ENCODE data around the gene RAMP2. TPM values are rescaled to one million over a fixed set of nuclear protein-coding genes. Genes with fewer than 3 reads are reported as not detected.
A peak's percentile ranks its signal among the peaks of the same experiment; 100 is the strongest.

RAMP2 gene
- total RNA-seq, 4 donors from 2014 or later, result 32.6 to 113 (median 51.4) TPM

GRCh38 chr17:42744806-42745617 is 16.0 kb upstream of the RAMP2 start, which contains the start of gene EZH1:
TSS of gene EZH1 (minus strand) at chr17:42745040. CDS start at chr17:42728941, 16,099 bp downstream.
- DNase-seq (ENCODE audit: low spot score in 2 of 2), result peak; percentile 78 to 80
- no peaks in the 10 kb centered on the region for H3K9me3 ChIP-seq
- WGBS, 2 donors, result 6 to 8% methylated on average over 46 to 50 of the region's 50 CpGs
- no peaks in the 10 kb centered on the region for H3K27me3 ChIP-seq
- peaks cover 0 to 77% (median 31%) of the 10 kb centered on the region in 4 donors for H3K4me1 ChIP-seq
- H3K4me3 ChIP-seq, result peak within 1 kb of the TSS; percentile 65 to 96 (median 78)
- TF ChIP-seq EP300 (IDR thresholded peaks at IDR 0.05) (peak; percentile 35 to 97), CTCF (IDR thresholded peaks at IDR 0.05) (peak in 2 of 5 experiments; percentile 63 to 72), POLR2A (IDR thresholded peaks at IDR 0.05) (peak; percentile 61 to 93)
- peak within 1 kb of the TSS; percentile 95 to 100 (median 98) for H3K27ac ChIP-seq
- H3K36me3 ChIP-seq, result no peaks in the 10 kb centered on the region

- peak overlapping the region; percentile 33 to 86 (median 72) for H3K27ac ChIP-seq
These were observed 12.7 kb upstream of the RAMP2 start for GRCh38 chr17:42748202-42748907.

GRCh38 chr17:42748908-42749798 is 11.9 kb upstream of the RAMP2 start:
- H3K4me3 ChIP-seq, result no peak overlapping the region
- no peaks in the 10 kb centered on the region for H3K27me3 ChIP-seq
- TF ChIP-seq POLR2A (IDR thresholded peaks at IDR 0.05) (no peak), CTCF (IDR thresholded peaks at IDR 0.05) (peak in 1 of 5 experiments; percentile 8), EP300 (IDR thresholded peaks at IDR 0.05) (peak in 1 of 2 donors; percentile 25)
- 39 to 50% methylated on average over 11 of the region's 11 CpGs for WGBS, 2 donors
- H3K36me3 ChIP-seq, result no peaks in the 10 kb centered on the region
- DNase-seq (ENCODE audit: low spot score in 2 of 2), result peak; percentile 41 to 72
- peak overlapping the region; percentile 45 to 86 (median 70) for H3K27ac ChIP-seq
- peaks cover 5 to 63% (median 31%) of the 10 kb centered on the region in 4 donors for H3K4me1 ChIP-seq
- H3K9me3 ChIP-seq, result no peaks in the 10 kb centered on the region

More at GRCh38 chr17:42748202-42748907, 12.7 kb upstream of the RAMP2 start:
- peak; percentile 56 to 81 for DNase-seq (ENCODE audit: low spot score in 2 of 2)
- Histone ChIP-seq H3K4me3 (no peak overlapping the region), H3K36me3 (no peaks in the 10 kb centered on the region), H3K4me1 (peaks cover 5 to 70% (median 36%) of the 10 kb centered on the region in 4 donors), H3K27me3 (no peaks in the 10 kb centered on the region), H3K9me3 (no peaks in the 10 kb centered on the region)
- TF ChIP-seq EP300 (IDR thresholded peaks at IDR 0.05) (peak in 1 of 2 donors; percentile 61), POLR2A (IDR thresholded peaks at IDR 0.05) (no peak)
- 49 to 59% methylated on average over 7 of the region's 7 CpGs for WGBS, 2 donors

- no peaks in the 10 kb centered on the region for H3K9me3 ChIP-seq
- H3K27me3 ChIP-seq, result no peaks in the 10 kb centered on the region
- no peak for DNase-seq (ENCODE audit: low spot score in 2 of 2)
- peaks cover 5 to 64% (median 25%) of the 10 kb centered on the region in 4 donors for H3K4me1 ChIP-seq
- peak overlapping the region in 3 of 4 donors; percentile 54 to 86 (median 79) for H3K27ac ChIP-seq
- H3K36me3 ChIP-seq, result no peaks in the 10 kb centered on the region
- TF ChIP-seq CTCF (IDR thresholded peaks at IDR 0.05) (no peak), POLR2A (IDR thresholded peaks at IDR 0.05) (no peak), EP300 (IDR thresholded peaks at IDR 0.05) (no peak)
- H3K4me3 ChIP-seq, result no peak overlapping the region
- WGBS, 2 donors, result 12 to 22% methylated on average over 3 of the region's 3 CpGs
These were observed 10.2 kb upstream of the RAMP2 start for GRCh38 chr17:42750739-42751344.
